Thymus (tissue), 11 donors: ENCODE data around the gene FAM20A. TPM values are rescaled to one million over a fixed set of nuclear protein-coding genes. Genes with fewer than 3 reads are reported as not detected.
A peak's percentile ranks its signal among the peaks of the same experiment; 100 is the strongest.

Experiments used
- DNase-seq, 9 donors: peaks; one replicate each; pipeline ENCODE4 v3.0.0-alpha.2; 2013; ENCODE audit warnings: low spot score in 9 of 9, low read depth in 6 of 9, missing footprints in 1 of 9
- H3K27ac ChIP-seq, 2 donors: one replicate each; pipeline ENCODE4 v1.5.1; 2013; ENCODE audit warnings: control low read depth in 1 of 2, low read depth in 1 of 2, low read length in 1 of 2, mild to moderate bottlenecking in 1 of 2, moderate library complexity in 1 of 2
- H3K27me3 ChIP-seq, 2 donors: one replicate each; pipeline ENCODE4 v1.5.1; 2013; ENCODE audit warnings: low read length in 1 of 2; ENCODE audit not compliant: control insufficient read depth in 2 of 2, insufficient read depth in 1 of 2
- H3K36me3 ChIP-seq, 2 donors: one replicate each; pipeline ENCODE4 v1.5.1; 2013; ENCODE audit warnings: low read length in 1 of 2, mild to moderate bottlenecking in 1 of 2, moderate library complexity in 1 of 2; ENCODE audit not compliant: control insufficient read depth in 2 of 2, insufficient read depth in 2 of 2
- H3K4me1 ChIP-seq, 2 donors: one replicate each; pipeline ENCODE4 v1.5.1; 2013; ENCODE audit warnings: low read length in 2 of 2; ENCODE audit not compliant: control insufficient read depth in 2 of 2, insufficient read depth in 2 of 2
- H3K4me3 ChIP-seq, 2 donors: one replicate each; pipeline ENCODE4 v1.5.1; 2013; ENCODE audit warnings: low read length in 2 of 2, control low read depth in 1 of 2, mild to moderate bottlenecking in 1 of 2
- H3K9me3 ChIP-seq, 2 donors: one replicate each; pipeline ENCODE4 v1.5.1; 2013; ENCODE audit warnings: low read length in 1 of 2, mild to moderate bottlenecking in 1 of 2; ENCODE audit not compliant: control insufficient read depth in 2 of 2, insufficient read depth in 1 of 2
- WGBS: extraction: QIAGEN DNeasy Blood & Tissue Kit; methylation state at CpG from one replicate; pipeline ENCODE4 v1.1.7; 2013; 5-methylcytosine and 5-hydroxymethylcytosine counted together
- polyA plus RNA-seq: library from polyadenylated mRNA; stranded (reverse); fragments of 200-250 nt; gene quantifications from one replicate; pipeline ENCODE4 v1.2.3, GENCODE V29; 2013
- total RNA-seq: library from RNA; stranded (reverse); fragments of 120-200 nt; gene quantifications from one replicate; pipeline ENCODE4 v1.2.4, GENCODE V29; 2013
- donor health status: healthy.

Gene FAM20A
- total and polyA plus RNA-seq, 2 donors = 3.7 to 35.3 TPM

GRCh38 chr17:68567035-68567434 is 34.1 kb downstream of the FAM20A start:
- 98% methylated on average over 3 of the region's 3 CpGs for WGBS
- Histone ChIP-seq H3K27ac (no peak overlapping the region), H3K4me3 (no peak overlapping the region), H3K27me3 (no peaks in the 10 kb centered on the region), H3K9me3 (no peaks in the 10 kb centered on the region), H3K36me3 (no peaks in the 10 kb centered on the region), H3K4me1 (peaks cover 0 to 1% of the 10 kb centered on the region in 2 donors)
- no peak for DNase-seq

GRCh38 chr17:68566442-68566738 is 34.8 kb downstream of the FAM20A start:
- no peak overlapping the region for H3K4me3 ChIP-seq
- no peak overlapping the region for H3K27ac ChIP-seq
- H3K27me3 ChIP-seq = no peaks in the 10 kb centered on the region
- no peak for DNase-seq
- 90% methylated on average over 2 of the region's 2 CpGs for WGBS
- H3K36me3 ChIP-seq = no peaks in the 10 kb centered on the region
- no peaks in the 10 kb centered on the region for H3K9me3 ChIP-seq
- no peaks in the 10 kb centered on the region for H3K4me1 ChIP-seq

GRCh38 chr17:68565661-68566441 is 35.3 kb downstream of the FAM20A start:
- Histone ChIP-seq H3K9me3 (no peaks in the 10 kb centered on the region), H3K27me3 (no peaks in the 10 kb centered on the region), H3K4me3 (no peak overlapping the region), H3K4me1 (no peaks in the 10 kb centered on the region), H3K36me3 (no peaks in the 10 kb centered on the region), H3K27ac (no peak overlapping the region)
- 92% methylated on average over 3 of the region's 3 CpGs for WGBS
- DNase-seq = no peak

GRCh38 chr17:68564415-68565111 is 36.6 kb downstream of the FAM20A start:
- Histone ChIP-seq H3K27me3 (no peaks in the 10 kb centered on the region), H3K9me3 (no peaks in the 10 kb centered on the region), H3K4me3 (no peak overlapping the region), H3K27ac (peak overlapping the region in 1 of 2 donors; percentile 15), H3K36me3 (no peaks in the 10 kb centered on the region), H3K4me1 (no peaks in the 10 kb centered on the region)
- DNase-seq = no peak
- 92% methylated on average over 8 of the region's 8 CpGs for WGBS

GRCh38 chr17:68562736-68563135 is 38.4 kb downstream of the FAM20A start:
- no peaks in the 10 kb centered on the region for H3K27me3 ChIP-seq
- 96% methylated on average over 4 of the region's 4 CpGs for WGBS
- no peak overlapping the region for H3K4me3 ChIP-seq
- H3K4me1 ChIP-seq = no peaks in the 10 kb centered on the region
- DNase-seq = no peak
- H3K36me3 ChIP-seq = no peaks in the 10 kb centered on the region
- H3K9me3 ChIP-seq = no peaks in the 10 kb centered on the region
- no peak overlapping the region for H3K27ac ChIP-seq

- Histone ChIP-seq H3K4me1 (no peaks in the 10 kb centered on the region), H3K27ac (no peak overlapping the region), H3K4me3 (no peak overlapping the region), H3K9me3 (no peaks in the 10 kb centered on the region), H3K27me3 (no peaks in the 10 kb centered on the region), H3K36me3 (no peaks in the 10 kb centered on the region)
- DNase-seq = no peak
- WGBS = 62% methylated on average over 3 of the region's 3 CpGs
Measured at GRCh38 chr17:68560966-68561720, 40.0 kb downstream of the FAM20A start.

GRCh38 chr17:68559316-68559715 is 41.9 kb downstream of the FAM20A start:
- Histone ChIP-seq H3K4me1 (no peaks in the 10 kb centered on the region), H3K27me3 (no peaks in the 10 kb centered on the region), H3K4me3 (no peak overlapping the region), H3K9me3 (no peaks in the 10 kb centered on the region), H3K27ac (no peak overlapping the region), H3K36me3 (no peaks in the 10 kb centered on the region)
- WGBS = 44% methylated on average over 1 of the region's 1 CpG
- no peak for DNase-seq

GRCh38 chr17:68556551-68556950 is 44.6 kb downstream of the FAM20A start:
- no peak for DNase-seq
- Histone ChIP-seq H3K4me1 (no peaks in the 10 kb centered on the region), H3K4me3 (no peak overlapping the region), H3K27me3 (no peaks in the 10 kb centered on the region), H3K27ac (no peak overlapping the region), H3K36me3 (peaks cover 0 to 2% of the 10 kb centered on the region in 2 donors), H3K9me3 (no peaks in the 10 kb centered on the region)
- 96% methylated on average over 4 of the region's 4 CpGs for WGBS
